Lung (tissue), 12 donors: Measurements from ENCODE around the gene HOTAIR. TPM values are rescaled to one million over a fixed set of nuclear protein-coding genes. Genes with fewer than 3 reads are reported as not detected.

Experiments
- ATAC-seq: fragments of 200-7000 bp; cut with Tn5 transposase; one replicate; pipeline ENCODE4 v1.9.1; 2020; ENCODE audit warnings: moderate number of reproducible peaks; ENCODE audit not compliant: insufficient read depth, low FRiP score
- DNase-seq, 3 donors: peaks; one replicate each; pipeline ENCODE4 v3.0.0-alpha.2; 2013 to 2017
- H3K27ac ChIP-seq, 2 donors: one replicate each; pipeline ENCODE4 v1.5.1; 2013; ENCODE audit warnings: mild to moderate bottlenecking in 2 of 2, moderate library complexity in 2 of 2, control low read depth in 1 of 2, inconsistent platforms in 1 of 2, low read depth in 1 of 2, low read length in 1 of 2
- H3K27me3 ChIP-seq, 3 donors: one replicate each; pipeline ENCODE4 v1.5.1; 2013; ENCODE audit warnings: low read length in 2 of 3; ENCODE audit not compliant: control insufficient read depth in 3 of 3, insufficient read depth in 3 of 3
- H3K36me3 ChIP-seq, 4 donors: one replicate each; pipeline ENCODE4 v1.5.1; 2013; ENCODE audit warnings: low read length in 4 of 4, mild to moderate bottlenecking in 1 of 4, moderate library complexity in 1 of 4; ENCODE audit not compliant: control insufficient read depth in 4 of 4, insufficient read depth in 4 of 4
- H3K4me1 ChIP-seq, 5 donors: one replicate each; pipeline ENCODE4 v1.5.1; 2013; ENCODE audit warnings: low read length in 5 of 5, mild to moderate bottlenecking in 2 of 5, moderate library complexity in 1 of 5; ENCODE audit not compliant: control insufficient read depth in 5 of 5, insufficient read depth in 5 of 5
- H3K4me3 ChIP-seq: one replicate; pipeline ENCODE4 v1.5.1; 2013; ENCODE audit warnings: mild to moderate bottlenecking, control low read depth, moderate library complexity
- H3K9ac ChIP-seq, 2 donors: one replicate each; pipeline ENCODE4 v1.5.1; 2013; ENCODE audit warnings: low read length in 2 of 2, control low read depth in 1 of 2; ENCODE audit not compliant: insufficient read depth in 1 of 2
- H3K9me3 ChIP-seq, 4 donors: one replicate each; pipeline ENCODE4 v1.5.1; 2013; ENCODE audit warnings: low read length in 3 of 4, mild to moderate bottlenecking in 1 of 4, moderate library complexity in 1 of 4; ENCODE audit not compliant: control insufficient read depth in 4 of 4, insufficient read depth in 3 of 4
- CTCF ChIP-seq: IDR thresholded peaks from 2 replicates; pipeline ENCODE4 v1.5.1; 2012; ENCODE audit warnings: mild to moderate bottlenecking; ENCODE audit errors: control extremely low read depth, extremely low read depth
- WGBS, 2 donors: extraction: QIAGEN DNeasy Blood & Tissue Kit; methylation state at CpG; one replicate each; pipeline ENCODE4 v1.1.7; 2013; 5-methylcytosine and 5-hydroxymethylcytosine counted together
- polyA plus RNA-seq, 2 donors: library from polyadenylated mRNA; stranded (reverse); fragments of 200-250 nt; gene quantifications; one replicate each; pipeline ENCODE4 v1.2.1, GENCODE V29; 2013
- total RNA-seq, 2 donors: library from RNA; depleted of rRNA in 1 of 2; stranded (reverse); fragments of >200 nt in 1 of 2; gene quantifications; one replicate each; pipeline ENCODE4 v1.2.1, GENCODE V29; 2014 to 2021
- donor health status: control.
- donor health status: control.
- donor health status: Bipolar disorder and iron deficiency.
- donor health status: healthy.
- donor health status: DM: yes; HTN: yes; CAD: no.

The HOTAIR gene
- total and polyA plus RNA-seq, 4 donors: 0.15 TPM; not detected in 3

GRCh38 chr12:54002915-54003389 is 28.2 kb upstream of the HOTAIR start:
- no peak for DNase-seq
- WGBS, 2 donors: 29 to 32% methylated on average over 19 of the region's 19 CpGs
- no peak for ATAC-seq
- Histone ChIP-seq H3K9ac (no peak overlapping the region), H3K9me3 (peaks cover 0 to 3% (median 0%) of the 10 kb centered on the region in 4 donors), H3K27me3 (peaks cover 5 to 96% (median 83%) of the 10 kb centered on the region in 3 donors), H3K36me3 (no peaks in the 10 kb centered on the region), H3K4me1 (peaks cover 0 to 24% (median 3%) of the 10 kb centered on the region in 5 donors), H3K4me3 (no peak overlapping the region), H3K27ac (no peak overlapping the region)
- TF ChIP-seq CTCF: no peak

- no peak for DNase-seq
- WGBS, 2 donors: 25% methylated on average over 19 of the region's 19 CpGs
- Histone ChIP-seq H3K4me3 (no peak overlapping the region), H3K4me1 (peaks cover 0 to 24% (median 3%) of the 10 kb centered on the region in 5 donors), H3K9me3 (peaks cover 0 to 3% (median 0%) of the 10 kb centered on the region in 4 donors), H3K36me3 (no peaks in the 10 kb centered on the region), H3K9ac (no peak overlapping the region), H3K27ac (no peak overlapping the region), H3K27me3 (peaks cover 5 to 96% (median 80%) of the 10 kb centered on the region in 3 donors)
- ATAC-seq: no peak
- no peak for TF ChIP-seq CTCF
Observed at GRCh38 chr12:54002278-54002914, 27.6 kb upstream of the HOTAIR start.

GRCh38 chr12:54001283-54002187 is 26.8 kb upstream of the HOTAIR start:
- 28 to 31% methylated on average over 8 of the region's 8 CpGs for WGBS, 2 donors

More at GRCh38 chr12:54001283-54002187, 26.8 kb upstream of the HOTAIR start:
- H3K9me3 ChIP-seq: no peaks in the 10 kb centered on the region
- DNase-seq (no peak), ATAC-seq (no peak)
- no peak for TF ChIP-seq CTCF
- no peaks in the 10 kb centered on the region for H3K36me3 ChIP-seq
- no peak overlapping the region for H3K4me3 ChIP-seq
- H3K27me3 ChIP-seq: peaks cover 5 to 96% (median 81%) of the 10 kb centered on the region in 3 donors
- H3K4me1 ChIP-seq: peaks cover 0 to 19% (median 0%) of the 10 kb centered on the region in 5 donors
- H3K27ac ChIP-seq: no peak overlapping the region
- no peak overlapping the region for H3K9ac ChIP-seq
